ENCODE data around the gene KRT73. TPM values are rescaled to one million over a fixed set of nuclear protein-coding genes. Genes with fewer than 3 reads are reported as not detected.

Gene KRT73
- total and polyA plus RNA-seq, 2 donors (not counting 3 experiments of a cell fraction or from before 2014, with no cell fraction given), result not detected

Other genes starting within 250 kb of the KRT73 start
- not detected in 2 replicates for gene KRT84, start 232.9 kb downstream of the KRT73 start, total RNA-seq
- not detected in 2 replicates for gene KRT84, start 232.9 kb downstream of the KRT73 start, polyA plus RNA-seq
- gene KRT82, start 212.2 kb downstream of the KRT73 start, total RNA-seq, result not detected in 2 replicates
- gene KRT82, start 212.2 kb downstream of the KRT73 start, polyA plus RNA-seq, result not detected in 2 replicates
- not detected in 2 replicates for gene KRT75, start 184.2 kb downstream of the KRT73 start, total RNA-seq
- gene KRT75, start 184.2 kb downstream of the KRT73 start, polyA plus RNA-seq, result not detected in 2 replicates
- gene KRT6B, start 166.4 kb downstream of the KRT73 start, total RNA-seq, result not detected in 2 replicates
- gene KRT6B, start 166.4 kb downstream of the KRT73 start, polyA plus RNA-seq, result 0.03 TPM in 1 of 2 replicates, not detected in the other
- gene KRT6C, start 144.8 kb downstream of the KRT73 start, total RNA-seq, result not detected in 2 replicates
- not detected in 2 replicates for gene KRT6C, start 144.8 kb downstream of the KRT73 start, polyA plus RNA-seq
- 0.21 and 0.64 TPM in 2 replicates for gene KRT6A, start 125.3 kb downstream of the KRT73 start, total RNA-seq
- 0.10 TPM in 1 of 2 replicates, not detected in the other for gene KRT6A, start 125.3 kb downstream of the KRT73 start, polyA plus RNA-seq
- gene KRT5, start 98.2 kb downstream of the KRT73 start, total RNA-seq, result 0.72 and 0.86 TPM in 2 replicates
- gene KRT5, start 98.2 kb downstream of the KRT73 start, polyA plus RNA-seq, result 0.21 and 0.32 TPM in 2 replicates
- not detected in 2 replicates for gene KRT71, start 65.4 kb downstream of the KRT73 start, total RNA-seq
- gene KRT71, start 65.4 kb downstream of the KRT73 start, polyA plus RNA-seq, result not detected in 2 replicates
- gene KRT74, start 44.7 kb downstream of the KRT73 start, total RNA-seq, result not detected in 2 replicates
- gene KRT74, start 44.7 kb downstream of the KRT73 start, polyA plus RNA-seq, result not detected in 2 replicates
- gene KRT72, start 17.1 kb downstream of the KRT73 start, total RNA-seq, result not detected in 2 replicates
- gene KRT72, start 17.1 kb downstream of the KRT73 start, polyA plus RNA-seq, result not detected in 2 replicates
- not detected in 2 replicates for gene KRT2, start 33.7 kb upstream of the KRT73 start, total RNA-seq
- not detected in 2 replicates for gene KRT2, start 33.7 kb upstream of the KRT73 start, polyA plus RNA-seq
- gene KRT1, start 61.8 kb upstream of the KRT73 start, total RNA-seq, result not detected in 2 replicates
- gene KRT1, start 61.8 kb upstream of the KRT73 start, polyA plus RNA-seq, result not detected in 2 replicates
- gene KRT77, start 85.0 kb upstream of the KRT73 start, total RNA-seq, result not detected in 2 replicates
- not detected in 2 replicates for gene KRT77, start 85.0 kb upstream of the KRT73 start, polyA plus RNA-seq
- not detected in 2 replicates for gene KRT76, start 158.8 kb upstream of the KRT73 start, total RNA-seq
- gene KRT76, start 158.8 kb upstream of the KRT73 start, polyA plus RNA-seq, result not detected in 2 replicates
- gene KRT3, start 177.6 kb upstream of the KRT73 start, total RNA-seq, result not detected in 2 replicates
- not detected in 2 replicates for gene KRT3, start 177.6 kb upstream of the KRT73 start, polyA plus RNA-seq
- not detected in 2 replicates for gene KRT4, start 195.6 kb upstream of the KRT73 start, total RNA-seq
- gene KRT4, start 195.6 kb upstream of the KRT73 start, polyA plus RNA-seq, result not detected in 2 replicates
- not detected in 2 replicates for gene KRT79, start 215.8 kb upstream of the KRT73 start, total RNA-seq
- not detected in 2 replicates for gene KRT79, start 215.8 kb upstream of the KRT73 start, polyA plus RNA-seq
- gene KRT78, start 230.4 kb upstream of the KRT73 start, total RNA-seq, result not detected in 2 replicates
- gene KRT78, start 230.4 kb upstream of the KRT73 start, polyA plus RNA-seq, result not detected in 2 replicates